ENCODE measurements around the gene RING1. TPM values are rescaled to one million over a fixed set of nuclear protein-coding genes. Genes with fewer than 3 reads are reported as not detected.

Gene RING1
- total and polyA plus RNA-seq, 2 experiments from 2014 or later, result 12.7 to 35.8 TPM

DNA sequence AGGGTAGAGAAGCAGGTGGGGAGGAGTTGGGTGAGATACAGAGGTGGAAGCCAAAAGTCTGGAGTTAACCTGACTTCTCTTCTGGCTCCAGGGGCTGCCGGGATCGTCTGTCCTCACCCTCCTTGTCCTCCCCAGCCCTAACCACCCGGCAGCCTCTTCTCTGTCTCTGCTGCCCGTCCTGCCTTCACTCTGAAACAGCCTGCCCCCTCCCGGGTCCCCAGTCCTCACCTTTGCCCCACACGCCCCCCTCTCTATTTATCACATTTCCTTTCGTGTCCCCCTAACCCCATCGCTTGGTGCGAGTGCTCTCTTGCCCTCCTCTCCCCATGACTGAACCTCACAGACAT, 5.7 kb downstream of the RING1 start:
- H3K36me3 ChIP-seq (ENCODE audit: low read depth), result 0 out of 2 replicates have a peak, but pooled peaks cover 5% of the 10 kb centered on the region
- TF ChIP-seq EZH2 (IDR thresholded peaks at IDR 0.05; ENCODE audit: insufficient read depth, poor library complexity, severe bottlenecking) (no peak), EZH2phosphoT487 (IDR thresholded peaks at IDR 0.05; ENCODE audit: insufficient read depth, low read depth) (no peak)
- in situ Hi-C loops (cut with MboI), result no loop called here
- peak overlapping the region; percentile 78 for H3K4me3 ChIP-seq
- no peak for DNase-seq
- H3K9ac ChIP-seq, result peak overlapping the region; percentile 66
- peaks cover 12% of the 10 kb centered on the region; the same call in 1 of the 2 replicates for H3F3A ChIP-seq (ENCODE audit: insufficient read depth)
- H3K79me2 ChIP-seq (ENCODE audit: insufficient read depth), result peaks cover 1% of the 10 kb centered on the region; the same call in 1 of the 2 replicates
- 14 to 20% methylated on average over 5 to 9 of the region's 9 CpGs for WGBS, 2 experiments (ENCODE audit: low coverage in 1 of 2, low lambda C conversion rate in 2 of 2, missing lambda C conversion rate in 2 of 2)
- H2AFZ ChIP-seq, result peak overlapping the region; percentile 66
- H3K27me3 ChIP-seq (replicated peaks; ENCODE audit: insufficient read depth), result no peaks in the 10 kb centered on the region
- no peak overlapping the region for H3K27ac ChIP-seq
- peak overlapping the region; percentile 98 for H3K4me2 ChIP-seq (ENCODE audit: unreplicated experiment)
- H3K9me3 ChIP-seq (ENCODE audit: low read depth), result no peaks in the 10 kb centered on the region
- peaks cover 10% of the 10 kb centered on the region for H3K4me1 ChIP-seq (ENCODE audit: insufficient read depth)
- H4K20me1 ChIP-seq (ENCODE audit: insufficient read depth), result no peaks in the 10 kb centered on the region
- no peaks in the 10 kb centered on the region for H3K9me2 ChIP-seq (ENCODE audit: insufficient read depth)

DNA sequence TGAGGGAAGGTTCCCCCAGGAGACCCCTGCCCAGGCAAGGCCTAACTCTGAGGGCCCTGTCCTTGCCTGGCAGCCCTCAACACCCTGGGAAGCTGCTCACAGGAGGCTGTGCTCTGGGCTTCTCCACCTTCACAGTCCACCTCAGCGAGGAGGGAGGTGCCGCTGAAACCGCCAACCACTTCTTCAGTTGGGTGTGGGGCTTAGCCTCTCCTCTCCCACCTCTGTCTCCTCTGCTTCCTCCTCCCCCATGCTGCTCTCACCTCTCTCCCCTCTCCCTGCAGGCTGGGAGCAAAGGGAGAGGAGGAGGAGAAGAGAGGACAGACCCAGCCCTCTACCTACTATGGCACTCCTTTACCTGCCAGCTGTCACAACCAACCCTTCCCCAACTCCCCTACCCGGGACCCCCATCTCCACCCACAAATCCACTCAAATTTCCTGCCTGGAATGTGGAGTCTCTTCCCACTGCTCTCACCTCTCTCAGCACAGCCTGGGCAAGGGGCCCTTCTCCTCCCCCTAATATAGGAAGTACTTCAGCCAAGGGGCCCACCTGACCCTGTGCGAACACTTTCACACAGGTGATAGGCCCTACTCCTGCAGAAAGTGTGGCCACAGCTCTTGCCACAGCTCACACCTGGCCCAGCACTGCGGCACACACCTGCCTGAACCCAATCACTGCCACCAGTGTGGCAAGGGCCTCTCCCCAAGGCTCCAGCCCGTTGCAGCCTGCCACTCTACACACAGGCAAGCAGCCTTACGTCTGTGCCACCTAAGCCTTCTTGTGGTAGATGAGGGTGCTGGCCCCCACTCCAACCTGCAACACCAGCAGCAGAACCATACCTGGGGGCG, 7.2 kb downstream of the RING1 start:
- Histone ChIP-seq H3K9me2 (ENCODE audit: insufficient read depth) (no peaks in the 10 kb centered on the region), H3K9me3 (ENCODE audit: low read depth) (no peaks in the 10 kb centered on the region), H3K4me1 (ENCODE audit: insufficient read depth) (peaks cover 10% of the 10 kb centered on the region), H3K4me3 (no peak overlapping the region), H2AFZ (no peak overlapping the region), H3K27me3 (replicated peaks; ENCODE audit: insufficient read depth) (no peaks in the 10 kb centered on the region), H3K79me2 (ENCODE audit: insufficient read depth) (no peaks in the 10 kb centered on the region), H3K27ac (no peak overlapping the region), H3K9ac (no peak overlapping the region), H4K20me1 (ENCODE audit: insufficient read depth) (no peaks in the 10 kb centered on the region), H3K4me2 (ENCODE audit: unreplicated experiment) (no peak overlapping the region), H3K36me3 (ENCODE audit: low read depth) (0 out of 2 replicates have a peak, but pooled peaks cover 2% of the 10 kb centered on the region), H3F3A (ENCODE audit: insufficient read depth) (peaks cover 9% of the 10 kb centered on the region; the same call in 1 of the 2 replicates)
- 66% methylated on average over 8 to 9 of the region's 9 CpGs for WGBS, 2 experiments (ENCODE audit: low coverage in 1 of 2, low lambda C conversion rate in 2 of 2, missing lambda C conversion rate in 2 of 2)
- no peak for DNase-seq
- in situ Hi-C loops (cut with MboI), result no loop called here
- TF ChIP-seq EZH2phosphoT487 (IDR thresholded peaks at IDR 0.05; ENCODE audit: insufficient read depth, low read depth) (no peak), EZH2 (IDR thresholded peaks at IDR 0.05; ENCODE audit: insufficient read depth, poor library complexity, severe bottlenecking) (no peak)

DNA sequence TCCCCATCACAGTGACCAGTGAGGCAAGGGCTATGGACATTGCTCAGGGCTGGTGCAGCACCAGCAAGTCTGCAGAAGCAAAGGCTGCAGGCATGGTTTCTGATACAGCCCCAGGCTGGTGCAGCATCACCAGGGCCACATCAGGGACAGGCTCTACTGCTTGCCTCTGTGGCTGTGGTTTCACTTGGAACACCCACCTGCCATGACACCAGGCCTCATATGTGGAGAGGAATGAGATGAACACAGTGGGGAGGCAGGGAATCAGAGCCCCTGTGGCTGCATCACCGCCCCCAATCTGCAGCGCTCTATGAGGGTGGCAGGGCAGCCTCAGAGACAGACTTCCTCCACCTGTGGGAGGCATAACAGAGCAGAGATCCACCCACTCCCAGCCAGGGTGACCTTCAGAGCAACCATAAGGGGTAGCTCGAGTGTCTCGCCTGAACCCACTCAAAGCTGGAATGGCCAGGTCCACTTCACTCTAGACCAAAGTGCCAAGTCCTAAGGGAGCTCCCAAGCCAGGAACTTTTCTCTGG, 7.9 kb downstream of the RING1 start:
- no peaks in the 10 kb centered on the region for H3K9me3 ChIP-seq (ENCODE audit: low read depth)
- H3F3A ChIP-seq (ENCODE audit: insufficient read depth), result peaks cover 9% of the 10 kb centered on the region; the same call in 1 of the 2 replicates
- 95 to 98% methylated on average over 4 of the region's 4 CpGs for WGBS, 2 experiments (ENCODE audit: low coverage in 1 of 2, low lambda C conversion rate in 2 of 2, missing lambda C conversion rate in 2 of 2)
- H3K79me2 ChIP-seq (ENCODE audit: insufficient read depth), result no peaks in the 10 kb centered on the region
- H3K9me2 ChIP-seq (ENCODE audit: insufficient read depth), result no peaks in the 10 kb centered on the region
- in situ Hi-C loops (cut with MboI), result no loop called here
- DNase-seq, result no peak
- no peak overlapping the region for H3K4me3 ChIP-seq
- no peak overlapping the region for H3K27ac ChIP-seq
- H4K20me1 ChIP-seq (ENCODE audit: insufficient read depth), result no peaks in the 10 kb centered on the region
- H3K9ac ChIP-seq, result no peak overlapping the region
- H2AFZ ChIP-seq, result no peak overlapping the region
- no peaks in the 10 kb centered on the region for H3K36me3 ChIP-seq (ENCODE audit: low read depth)
- H3K27me3 ChIP-seq (replicated peaks; ENCODE audit: insufficient read depth), result peaks cover 6% of the 10 kb centered on the region; the same call in 1 of the 2 replicates
- no peak overlapping the region for H3K4me2 ChIP-seq (ENCODE audit: unreplicated experiment)
- peaks cover 10% of the 10 kb centered on the region for H3K4me1 ChIP-seq (ENCODE audit: insufficient read depth)
- TF ChIP-seq EZH2 (IDR thresholded peaks at IDR 0.05; ENCODE audit: insufficient read depth, poor library complexity, severe bottlenecking) (no peak), EZH2phosphoT487 (IDR thresholded peaks at IDR 0.05; ENCODE audit: insufficient read depth, low read depth) (no peak)

DNA sequence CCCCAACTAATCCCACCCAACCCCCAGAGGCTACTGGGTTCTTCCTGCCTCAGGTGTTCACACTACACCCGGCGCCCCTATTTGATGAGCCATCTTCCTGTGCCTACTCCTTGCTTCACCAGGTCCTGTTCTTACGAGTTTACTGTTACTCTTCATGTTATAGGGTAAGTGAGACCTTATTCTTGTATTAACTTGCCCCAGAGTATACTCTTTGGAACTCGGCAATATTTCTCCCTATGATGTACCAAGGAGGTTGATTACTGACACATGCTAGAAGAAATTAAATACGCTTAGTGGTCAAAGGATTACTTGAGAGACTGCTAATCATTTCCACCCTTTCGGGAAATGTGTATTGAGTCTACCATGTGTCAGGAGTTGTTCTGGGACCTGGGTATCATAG, 8.9 kb downstream of the RING1 start:
- Histone ChIP-seq H3K27me3 (replicated peaks; ENCODE audit: insufficient read depth) (peaks cover 7% of the 10 kb centered on the region; the same call in 1 of the 2 replicates), H3K4me1 (ENCODE audit: insufficient read depth) (peaks cover 7% of the 10 kb centered on the region), H4K20me1 (ENCODE audit: insufficient read depth) (no peaks in the 10 kb centered on the region), H3K27ac (no peak overlapping the region), H3K79me2 (ENCODE audit: insufficient read depth) (no peaks in the 10 kb centered on the region), H3K4me2 (ENCODE audit: unreplicated experiment) (no peak overlapping the region), H3K9me2 (ENCODE audit: insufficient read depth) (no peaks in the 10 kb centered on the region), H3K36me3 (ENCODE audit: low read depth) (no peaks in the 10 kb centered on the region), H3K9me3 (ENCODE audit: low read depth) (no peaks in the 10 kb centered on the region), H3K4me3 (no peak overlapping the region), H2AFZ (no peak overlapping the region), H3F3A (ENCODE audit: insufficient read depth) (peaks cover 9% of the 10 kb centered on the region; the same call in 1 of the 2 replicates), H3K9ac (no peak overlapping the region)
- in situ Hi-C loops (cut with MboI), result no loop called here
- DNase-seq, result no peak
- no peak for TF ChIP-seq EZH2 (IDR thresholded peaks at IDR 0.05; ENCODE audit: insufficient read depth, poor library complexity, severe bottlenecking)
- no peak for TF ChIP-seq EZH2phosphoT487 (IDR thresholded peaks at IDR 0.05; ENCODE audit: insufficient read depth, low read depth)
- WGBS, 2 experiments (ENCODE audit: low coverage in 1 of 2, low lambda C conversion rate in 2 of 2, missing lambda C conversion rate in 2 of 2), result 74 to 76% methylated on average over 6 of the region's 6 CpGs
